GM23338 (cell line): ENCODE results near the gene ARHGEF16. TPM values are rescaled to one million over a fixed set of nuclear protein-coding genes. Genes with fewer than 3 reads are reported as not detected.

Source experiments
- ATAC-seq: fragments of 200-7000 bp; cut with Tn5 transposase; 3 replicates; pipeline ENCODE4 v1.9.1; 2020
- DNase-seq: peaks from one replicate; pipeline ENCODE4 v3.0.0-alpha.2; 2015; ENCODE audit warnings: low spot score
- H2AFZ ChIP-seq: fragments of 200-600 bp; sonication (generic); 2 replicates; pipeline ENCODE4 v1.8.0; 2016; ENCODE audit warnings: antibody characterized with exemption, mild to moderate bottlenecking, moderate library complexity
- H3F3A ChIP-seq: fragments of 200-600 bp; sonication (generic); replicated peaks from 2 replicates; pipeline ENCODE4 v1.8.0; 2017; ENCODE audit warnings: antibody characterized with exemption, mixed run types, low read depth
- H3K27ac ChIP-seq: fragments of 200-600 bp; sonication (generic); 2 replicates; pipeline ENCODE4 v1.6.1; 2016; ENCODE audit warnings: low read depth
- H3K27me3 ChIP-seq: fragments of 200-600 bp; sonication (generic); 2 replicates; pipeline ENCODE4 v1.8.0; 2016; ENCODE audit warnings: mild to moderate bottlenecking, mixed run types, moderate library complexity; ENCODE audit not compliant: insufficient read depth
- H3K36me3 ChIP-seq: fragments of 200-600 bp; sonication (generic); 2 replicates; pipeline ENCODE4 v1.8.0; 2016; ENCODE audit warnings: mild to moderate bottlenecking; ENCODE audit not compliant: insufficient read depth
- H3K4me1 ChIP-seq: fragments of 200-600 bp; sonication (generic); 2 replicates; pipeline ENCODE4 v1.8.0; 2016; ENCODE audit warnings: mild to moderate bottlenecking, moderate library complexity; ENCODE audit not compliant: insufficient read depth
- H3K4me2 ChIP-seq: fragments of 200-600 bp; sonication (generic); 2 replicates; pipeline ENCODE4 v1.7.1; 2017; ENCODE audit warnings: mixed run types
- H3K4me3 ChIP-seq: fragments of 200-600 bp; sonication (generic); 2 replicates; pipeline ENCODE4 v1.6.1; 2016; ENCODE audit warnings: mixed run types
- H3K79me2 ChIP-seq: fragments of 200-600 bp; sonication (generic); replicated peaks from 2 replicates; pipeline ENCODE4 v1.8.0; 2017; ENCODE audit warnings: mild to moderate bottlenecking; ENCODE audit not compliant: insufficient read depth
- H3K9me2 ChIP-seq: fragments of 200-600 bp; sonication (generic); 2 replicates; pipeline ENCODE4 v1.8.0; 2017; ENCODE audit not compliant: insufficient read depth
- H4K20me1 ChIP-seq: fragments of 200-600 bp; sonication (generic); replicated peaks from 2 replicates; pipeline ENCODE4 v1.8.0; 2017; ENCODE audit warnings: mild to moderate bottlenecking; ENCODE audit not compliant: insufficient read depth
- H3K27ac Mint-ChIP-seq: 2 replicates; pipeline ENCODE4 v1.8.0; 2020; ENCODE audit warnings: inconsistent platforms, mild to moderate bottlenecking, moderate library complexity, mixed read lengths
- H3K27me3 Mint-ChIP-seq: 3 replicates; pipeline ENCODE4 v1.8.0; 2022; ENCODE audit warnings: low read depth, mild to moderate bottlenecking, moderate library complexity, mixed read lengths, inconsistent platforms; ENCODE audit not compliant: insufficient read depth, poor library complexity
- H3K36me3 Mint-ChIP-seq: 3 replicates; pipeline ENCODE4 v1.8.0; 2021; ENCODE audit warnings: low read depth, mild to moderate bottlenecking, inconsistent platforms, moderate library complexity, mixed read lengths
- H3K4me1 Mint-ChIP-seq: 3 replicates; pipeline ENCODE4 v1.8.0; 2020; ENCODE audit warnings: mild to moderate bottlenecking, inconsistent platforms, mixed read lengths
- H3K4me3 Mint-ChIP-seq: 3 replicates; pipeline ENCODE4 v1.8.0; 2021; ENCODE audit warnings: moderate library complexity, mild to moderate bottlenecking, inconsistent platforms, mixed read lengths
- H3K9me3 Mint-ChIP-seq: 3 replicates; pipeline ENCODE4 v1.8.0; 2020; ENCODE audit warnings: moderate library complexity, mild to moderate bottlenecking, inconsistent platforms, mixed read lengths
- CTCF ChIP-seq, 2 experiments: fragments of 200-600 bp in 1 of 2; sonication (generic) in 1 of 2; conservative IDR thresholded peaks; 2 replicates each; pipeline versions ENCODE4 v1.5.1 to v1.6.1; 2016 to 2017; ENCODE audit warnings: antibody characterized with exemption in 2 of 2, low read depth in 2 of 2, mild to moderate bottlenecking in 2 of 2, moderate library complexity in 1 of 2
- ETS1 ChIP-seq: IDR thresholded peaks from 2 replicates; pipeline ENCODE4 v1.6.1; 2016; ENCODE audit warnings: antibody characterized with exemption
- EZH2 ChIP-seq: fragments of 200-600 bp; sonication (generic); IDR thresholded peaks from one replicate; pipeline ENCODE4 v1.8.0; 2017; ENCODE audit warnings: antibody characterized with exemption, mild to moderate bottlenecking, low read depth; ENCODE audit not compliant: unreplicated experiment
- EZH2phosphoT487 ChIP-seq: fragments of 200-600 bp; sonication (generic); IDR thresholded peaks from one replicate; pipeline ENCODE4 v1.8.1; 2018; ENCODE audit warnings: antibody characterized with exemption; ENCODE audit not compliant: unreplicated experiment
- JUNB ChIP-seq: IDR thresholded peaks from one replicate; pipeline ENCODE4 v1.6.1; 2016; ENCODE audit warnings: antibody characterized with exemption; ENCODE audit not compliant: unreplicated experiment
- NANOG ChIP-seq: IDR thresholded peaks from 2 replicates; pipeline ENCODE4 v1.6.1; 2016; ENCODE audit warnings: antibody characterized with exemption, borderline replicate concordance
- POLR2AphosphoS5 ChIP-seq: IDR thresholded peaks from 2 replicates; pipeline ENCODE4 v1.6.1; 2016; ENCODE audit warnings: antibody characterized with exemption, low read depth
- REST ChIP-seq: IDR thresholded peaks from one replicate; pipeline ENCODE4 v1.6.1; 2018; ENCODE audit warnings: antibody characterized with exemption; ENCODE audit not compliant: unreplicated experiment
- STAT1 ChIP-seq: IDR thresholded peaks from one replicate; pipeline ENCODE4 v1.6.1; 2016; ENCODE audit warnings: antibody characterized with exemption; ENCODE audit not compliant: unreplicated experiment
- ZNF114 ChIP-seq: fragments of 250-450 bp; sonication (Bioruptor Pico); IDR thresholded peaks from 2 replicates; pipeline ENCODE4 v1.5.0; 2020; ENCODE audit warnings: mild to moderate bottlenecking, moderate library complexity
- ZNF331 ChIP-seq: fragments of 250-450 bp; sonication (Bioruptor Pico); IDR thresholded peaks from 2 replicates; pipeline ENCODE4 v1.5.0; 2020; ENCODE audit warnings: low read depth, mild to moderate bottlenecking, moderate library complexity
- ZNF462 ChIP-seq: fragments of 250-450 bp; sonication (Bioruptor Pico); IDR thresholded peaks from 2 replicates; pipeline ENCODE4 v1.5.0; 2020; ENCODE audit warnings: mild to moderate bottlenecking, moderate library complexity
- polyA plus RNA-seq: library from polyadenylated mRNA; unstranded; fragments of >200 nt; fragmentation: Nextera tagmentation; extraction: Ambion mirVana; gene quantifications from 2 replicates; pipeline ENCODE4 v1.2.1, GENCODE V29; 2016
- total RNA-seq: library from RNA; depleted of rRNA; stranded (reverse); fragments of >200 nt; shearing (Covaris generic); gene quantifications from 2 replicates; pipeline ENCODE4 v1.2.3, GENCODE V29; 2014

ARHGEF16 gene
- total and polyA plus RNA-seq, 2 experiments from 2014 or later: 12.2 to 29.3 TPM

GRCh38 chr1:3463408-3463863 is 9.0 kb downstream of the ARHGEF16 start (continued):
- no peak for TF ChIP-seq CTCF (conservative IDR thresholded peaks at IDR 0.05; ENCODE audit: low read depth in 2 of 2)

GRCh38 chr1:3463891-3464648 is 9.6 kb downstream of the ARHGEF16 start:
- Mint-ChIP-seq H3K27ac (no peak overlapping the region), H3K27me3 (peaks cover 5% of the 10 kb centered on the region), H3K4me3 (no peak overlapping the region), H3K4me1 (peaks cover 2% of the 10 kb centered on the region; the same call in 1 of the 3 replicates), H3K9me3 (no peaks in the 10 kb centered on the region), H3K36me3 (no peaks in the 10 kb centered on the region; the same call in 2 of the 3 replicates)
- no peak for DNase-seq
- Histone ChIP-seq H2AFZ (no peak overlapping the region), H3K4me2 (no peak overlapping the region), H3K4me1 (no peaks in the 10 kb centered on the region), H3K27ac (no peak overlapping the region), H3F3A (no peaks in the 10 kb centered on the region), H3K4me3 (no peak overlapping the region), H3K79me2 (no peaks in the 10 kb centered on the region), H3K27me3 (no peaks in the 10 kb centered on the region), H4K20me1 (no peaks in the 10 kb centered on the region), H3K9me2 (no peaks in the 10 kb centered on the region), H3K36me3 (no peaks in the 10 kb centered on the region)
- ATAC-seq: no peak
- TF ChIP-seq POLR2AphosphoS5 (no peak), EZH2 (no peak), JUNB (no peak), ZNF331 (CRISPR knock-in tag) (no peak), REST (no peak), ZNF114 (CRISPR knock-in tag) (no peak), NANOG (no peak), ZNF462 (CRISPR knock-in tag) (no peak), ETS1 (no peak), STAT1 (no peak), EZH2phosphoT487 (no peak)
